ENCODE data around the gene NMUR1.

The NMUR1 gene

GRCh38 chr2:231554327-231554726 is 24.1 kb upstream of the NMUR1 start:
- DNase-seq (ENCODE audit: low read depth) = no peak

- no peak for DNase-seq (ENCODE audit: low read depth)
Observed at GRCh38 chr2:231552752-231553151, 22.5 kb upstream of the NMUR1 start.

DNA sequence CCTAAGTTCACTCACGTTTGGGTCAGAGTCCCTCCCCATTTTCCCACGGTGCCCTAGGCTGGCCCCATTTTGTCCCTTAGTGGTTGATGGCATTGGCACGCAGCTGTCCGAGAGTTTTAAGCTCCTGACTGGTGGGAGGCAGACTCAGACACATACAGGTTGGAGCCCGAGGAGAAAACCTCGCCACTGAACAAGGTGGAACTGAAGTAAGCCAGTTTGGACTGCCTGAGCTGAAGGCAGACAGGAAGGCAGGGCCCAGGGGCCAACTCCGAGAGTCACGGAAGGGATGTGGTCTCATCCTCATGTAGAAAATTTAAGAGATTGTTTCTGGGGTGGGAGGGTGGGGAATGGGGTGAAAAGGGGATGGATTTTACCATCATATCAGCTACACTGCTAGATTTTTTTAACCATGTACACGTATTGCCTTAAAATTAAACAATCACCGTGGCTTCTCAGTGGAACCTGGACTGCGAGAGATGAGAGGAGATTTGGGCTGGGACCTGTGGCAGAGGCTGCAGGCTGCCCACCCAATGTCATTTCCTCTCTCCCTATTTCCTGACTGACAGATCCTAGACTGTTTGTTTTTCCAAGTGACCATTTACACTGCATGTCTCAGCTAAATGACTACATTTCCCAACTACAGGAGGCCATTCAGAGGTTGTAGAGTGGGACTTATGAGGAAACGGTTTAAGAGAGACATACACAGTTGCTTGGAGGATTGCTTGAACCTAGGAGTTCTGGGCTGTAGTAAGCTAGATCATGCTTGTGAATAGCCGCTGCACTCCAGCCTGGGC is 19.4 kb upstream of the NMUR1 start:
- no peak for DNase-seq (ENCODE audit: low read depth)

GRCh38 chr2:231548752-231549151 is 18.5 kb upstream of the NMUR1 start:
- no peak for DNase-seq (ENCODE audit: low read depth)

DNA sequence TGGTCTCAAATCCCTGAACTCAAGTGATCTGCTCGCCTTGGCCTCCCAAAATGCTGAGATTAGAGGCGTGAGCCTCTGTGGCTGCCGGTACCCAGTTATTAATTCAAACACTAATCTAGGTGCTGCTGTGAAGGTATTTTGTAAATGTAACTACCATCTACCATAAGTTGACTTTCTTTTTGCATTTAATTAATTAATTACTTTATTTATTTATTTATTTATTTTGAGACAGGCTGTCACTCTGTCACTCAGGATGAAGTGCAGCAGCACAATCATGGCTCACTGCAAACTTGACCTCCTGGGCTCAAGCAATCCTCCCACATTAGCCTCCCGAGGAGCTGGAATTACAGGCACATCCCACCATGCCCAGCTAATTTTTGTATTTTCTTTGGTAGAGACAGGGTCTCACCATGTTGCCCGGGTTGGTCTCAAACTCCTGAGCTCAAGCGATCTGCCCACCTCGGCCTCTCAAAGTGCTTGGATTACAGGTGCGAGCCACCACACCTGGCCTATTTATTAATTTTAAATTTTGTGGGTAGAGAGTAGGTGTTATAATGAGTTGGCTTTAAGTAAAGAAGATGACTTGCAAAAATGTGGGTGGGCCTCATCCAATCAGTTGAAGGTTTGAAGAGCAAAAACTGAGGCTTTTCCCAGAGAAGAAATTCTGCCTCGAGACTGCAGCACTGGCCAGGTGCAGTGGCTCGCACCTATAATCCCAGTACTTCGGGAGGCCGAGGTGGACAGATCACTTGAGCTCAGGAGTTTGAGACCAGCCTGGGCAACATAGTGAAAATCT is 17.3 kb upstream of the NMUR1 start:
- DNase-seq (ENCODE audit: low read depth) = no peak

GRCh38 chr2:231546014-231546715 is 15.9 kb upstream of the NMUR1 start:
- no peak for DNase-seq (ENCODE audit: low read depth)

DNA sequence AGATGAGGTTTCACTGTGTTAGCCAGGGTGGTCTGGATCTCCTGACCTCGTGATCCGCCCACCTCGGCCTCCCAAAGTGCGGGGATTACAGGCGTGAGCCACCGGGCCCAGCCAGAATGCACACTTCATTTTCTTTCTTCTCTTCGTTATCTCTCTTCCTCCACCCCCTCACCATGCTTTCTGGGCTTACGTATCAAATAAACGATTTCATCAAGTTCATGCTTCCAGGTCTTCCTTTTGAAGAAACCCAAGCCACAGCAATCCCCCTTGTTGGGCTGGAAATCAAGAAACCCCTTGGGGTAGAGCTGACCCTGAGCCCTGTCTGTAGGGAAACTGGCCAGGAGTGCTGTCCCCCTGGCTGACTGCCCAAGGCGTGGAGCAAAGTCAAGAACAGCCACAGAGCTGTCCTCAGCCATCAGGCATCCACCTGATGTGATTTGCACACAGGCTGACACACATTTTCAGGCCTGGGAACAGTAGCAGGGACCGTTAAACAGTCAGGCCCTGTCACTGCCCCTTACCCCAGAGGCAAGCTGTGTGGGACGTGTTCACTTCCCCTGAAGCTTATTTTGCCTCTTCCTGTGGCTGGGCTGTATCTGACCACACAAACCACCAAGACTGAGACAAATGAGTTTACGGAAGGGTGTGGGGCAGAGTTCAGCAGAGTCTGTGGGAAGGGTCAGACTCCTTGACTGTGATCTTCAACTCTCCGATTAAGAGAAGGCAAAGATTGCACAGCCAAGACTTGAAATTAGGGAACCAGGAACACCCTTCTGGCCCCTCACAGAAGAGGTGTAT is 15.1 kb upstream of the NMUR1 start:
- DNase-seq (ENCODE audit: low read depth) = no peak

DNA sequence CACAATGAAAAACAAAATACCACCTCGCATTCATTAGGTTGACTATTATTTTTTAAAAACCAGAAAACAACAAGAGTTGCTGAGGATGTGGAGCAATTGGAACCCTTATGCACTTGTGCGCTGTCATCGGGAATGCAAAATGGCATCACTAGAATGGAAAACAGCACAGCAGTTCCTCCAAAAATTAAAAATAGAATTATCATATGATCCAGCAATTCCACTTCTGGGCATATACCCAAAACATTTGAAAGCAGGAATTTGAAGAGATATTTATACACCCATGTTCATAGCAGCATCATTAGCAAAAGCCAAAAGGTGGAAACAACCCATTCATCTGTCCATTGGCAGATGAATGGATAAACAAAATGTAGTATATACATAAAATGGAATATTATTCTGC is 11.9 kb upstream of the NMUR1 start:
- no peak for DNase-seq (ENCODE audit: low read depth)

DNA sequence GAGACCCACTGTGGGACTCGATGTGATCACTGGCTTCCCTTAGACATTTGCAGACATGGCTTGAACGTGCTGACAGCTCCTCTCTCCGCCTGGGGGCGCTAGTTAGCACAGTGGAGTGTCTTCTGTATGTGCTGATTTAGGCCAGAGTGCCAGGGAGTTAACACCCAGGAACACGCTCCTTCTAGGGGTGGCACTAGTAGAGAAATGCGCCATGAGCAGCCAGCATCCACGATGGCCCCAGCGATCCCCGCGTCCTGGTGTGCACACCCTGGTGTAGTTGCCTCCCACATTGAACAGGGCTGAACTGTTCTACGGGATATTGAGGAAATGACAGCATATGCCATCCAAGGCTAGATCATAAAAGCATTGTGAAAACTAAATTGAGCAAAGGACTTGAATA is 11.4 kb upstream of the NMUR1 start:
- no peak for DNase-seq (ENCODE audit: low read depth)

GRCh38 chr2:231539991-231540390 is 9.7 kb upstream of the NMUR1 start:
- DNase-seq (ENCODE audit: low read depth) = no peak

DNA sequence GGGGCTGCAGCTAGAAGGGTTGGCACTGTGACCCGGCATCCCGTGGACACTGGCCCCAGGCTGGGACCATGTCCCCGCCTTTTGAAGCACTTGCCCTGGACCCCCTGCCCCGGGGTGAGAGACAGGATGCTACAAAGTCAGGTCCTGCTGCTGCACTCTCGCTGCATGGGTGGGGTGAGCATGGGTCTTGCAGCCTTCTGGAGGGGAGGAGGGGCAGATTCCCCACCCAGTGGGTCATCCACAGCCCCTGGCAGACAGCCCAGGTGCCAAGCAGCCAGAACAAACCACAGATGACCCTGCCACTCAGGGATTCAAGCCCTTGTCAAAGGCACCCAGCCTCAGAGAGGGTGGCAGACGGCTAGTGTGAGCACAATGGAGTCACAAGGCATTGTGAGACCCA is 5.7 kb upstream of the NMUR1 start:
- no peak for DNase-seq (ENCODE audit: low read depth)

DNA sequence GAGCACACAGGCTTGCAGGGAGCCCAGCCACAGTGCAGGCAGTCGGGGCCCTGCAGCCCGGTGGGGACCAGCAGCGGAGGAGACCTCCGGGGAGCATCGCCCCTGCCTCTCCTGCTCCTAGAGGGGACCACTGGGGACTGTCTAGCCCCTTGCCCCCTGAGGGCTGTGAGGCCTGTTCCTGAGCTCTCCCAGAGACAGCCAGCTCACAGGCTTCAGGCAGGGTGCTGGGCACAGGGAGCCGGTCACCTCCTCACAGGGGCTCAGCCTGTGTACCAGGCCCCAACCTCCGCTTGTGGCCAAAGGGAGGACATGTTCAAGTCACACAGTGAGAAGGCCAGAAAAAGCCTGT is 3.5 kb upstream of the NMUR1 start:
- DNase-seq (ENCODE audit: low read depth) = no peak

DNA sequence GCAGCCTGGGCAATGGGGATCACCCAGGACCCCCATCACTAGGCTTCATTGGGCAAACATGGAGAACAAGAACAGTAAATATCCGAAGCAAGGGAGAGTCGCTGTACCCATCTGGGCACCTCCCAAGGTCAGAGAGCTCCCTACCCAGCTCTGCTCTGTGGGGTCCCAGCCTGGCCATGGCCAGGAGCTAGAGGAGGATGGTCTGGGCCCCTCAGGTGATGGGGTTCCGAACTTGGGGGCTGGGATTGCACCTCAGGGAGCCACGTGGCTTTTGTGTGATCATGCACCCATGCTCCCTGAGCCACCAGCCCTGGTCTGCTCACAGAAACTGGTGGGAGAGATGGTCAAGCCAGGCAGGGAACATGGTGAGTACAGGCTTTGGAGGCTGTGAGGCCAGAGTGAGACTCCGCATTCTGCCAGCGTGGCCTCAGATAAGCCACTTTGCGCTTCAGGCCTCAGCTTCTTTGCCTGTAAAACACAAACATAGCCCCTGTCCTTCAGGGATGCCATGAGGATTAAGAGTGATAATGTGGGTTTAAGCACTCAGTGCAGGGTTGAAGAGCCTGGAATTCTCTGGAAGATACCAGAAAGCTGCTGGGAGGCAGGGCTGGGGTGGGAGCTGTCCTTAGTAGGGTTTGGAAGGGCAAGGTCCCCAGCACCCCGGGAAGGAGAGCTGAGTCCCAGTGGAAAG is 3.0 kb upstream of the NMUR1 start:
- no peak for DNase-seq (ENCODE audit: low read depth)

- no peak for DNase-seq (ENCODE audit: low read depth)
Observed at GRCh38 chr2:231532756-231533035, 2.5 kb upstream of the NMUR1 start.

DNA sequence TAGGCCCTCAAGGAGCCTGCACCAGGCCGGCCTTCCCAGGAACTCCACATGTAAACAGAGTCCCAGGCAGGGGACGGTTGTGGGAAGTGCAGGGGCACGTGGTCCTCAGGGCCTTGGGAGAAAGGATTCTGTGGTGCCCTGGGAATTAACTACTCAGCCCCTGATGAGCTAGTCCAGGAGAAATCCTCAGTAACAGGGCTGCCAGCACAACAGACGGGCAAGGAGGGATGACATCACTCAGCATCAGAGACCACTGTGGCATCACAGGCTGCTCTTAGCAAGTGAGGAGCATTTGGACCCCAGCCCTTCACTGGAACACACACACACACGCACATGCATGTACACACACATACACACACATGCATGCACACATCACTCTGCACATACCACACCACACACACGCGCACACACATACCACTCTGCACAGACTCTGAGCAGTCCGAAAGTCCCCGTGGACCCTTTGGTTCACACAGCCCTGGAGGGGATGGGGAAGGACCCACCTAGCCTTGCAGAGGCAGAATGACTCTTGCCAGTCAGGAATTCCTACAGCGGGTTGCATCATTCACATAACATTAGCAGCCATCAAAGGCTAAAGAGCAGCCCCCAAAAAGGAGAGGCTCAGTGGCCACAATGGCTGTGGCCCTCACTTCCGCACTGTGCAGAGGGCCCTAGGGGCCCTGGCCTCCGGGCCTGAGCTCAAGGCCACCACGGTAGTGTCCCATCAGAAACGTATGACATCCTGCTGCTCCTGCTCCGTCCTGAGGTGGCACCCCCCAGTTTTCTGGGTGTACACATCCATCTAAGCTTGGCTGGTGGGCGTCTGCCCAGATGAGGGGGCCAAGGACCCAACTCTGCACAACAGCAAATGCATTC is 1.9 kb upstream of the NMUR1 start:
- no peak for DNase-seq (ENCODE audit: low read depth)

GRCh38 chr2:231531466-231531865 is 1.2 kb upstream of the NMUR1 start:
- no peak for DNase-seq (ENCODE audit: low read depth)

DNA sequence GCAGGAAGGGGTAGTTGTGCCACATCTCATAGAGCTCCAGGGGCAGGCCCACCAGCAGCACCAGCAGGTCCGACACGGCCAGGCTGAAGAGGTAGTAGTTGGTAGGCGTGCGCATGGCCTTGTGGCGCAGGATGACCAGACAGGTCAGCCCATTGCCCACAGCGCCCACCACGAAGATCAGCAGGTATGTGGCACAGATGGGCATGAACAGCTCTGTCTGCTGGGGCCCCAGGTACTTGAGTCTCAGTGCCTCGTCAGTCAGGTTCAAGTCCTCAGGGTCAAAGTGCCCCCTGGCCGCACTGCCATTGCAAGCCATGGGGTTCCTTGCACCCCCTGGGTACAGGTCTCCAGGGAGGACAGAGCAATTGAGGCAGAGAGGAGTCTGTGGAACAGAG is 1.6 kb downstream of the NMUR1 start:
- DNase-seq (ENCODE audit: low read depth) = no peak

GRCh38 chr2:231527955-231528635 is 2.1 kb downstream of the NMUR1 start:
- no peak for DNase-seq (ENCODE audit: low read depth)

- no peak for DNase-seq (ENCODE audit: low read depth)
Observed at GRCh38 chr2:231527091-231527395, 3.2 kb downstream of the NMUR1 start.

DNA sequence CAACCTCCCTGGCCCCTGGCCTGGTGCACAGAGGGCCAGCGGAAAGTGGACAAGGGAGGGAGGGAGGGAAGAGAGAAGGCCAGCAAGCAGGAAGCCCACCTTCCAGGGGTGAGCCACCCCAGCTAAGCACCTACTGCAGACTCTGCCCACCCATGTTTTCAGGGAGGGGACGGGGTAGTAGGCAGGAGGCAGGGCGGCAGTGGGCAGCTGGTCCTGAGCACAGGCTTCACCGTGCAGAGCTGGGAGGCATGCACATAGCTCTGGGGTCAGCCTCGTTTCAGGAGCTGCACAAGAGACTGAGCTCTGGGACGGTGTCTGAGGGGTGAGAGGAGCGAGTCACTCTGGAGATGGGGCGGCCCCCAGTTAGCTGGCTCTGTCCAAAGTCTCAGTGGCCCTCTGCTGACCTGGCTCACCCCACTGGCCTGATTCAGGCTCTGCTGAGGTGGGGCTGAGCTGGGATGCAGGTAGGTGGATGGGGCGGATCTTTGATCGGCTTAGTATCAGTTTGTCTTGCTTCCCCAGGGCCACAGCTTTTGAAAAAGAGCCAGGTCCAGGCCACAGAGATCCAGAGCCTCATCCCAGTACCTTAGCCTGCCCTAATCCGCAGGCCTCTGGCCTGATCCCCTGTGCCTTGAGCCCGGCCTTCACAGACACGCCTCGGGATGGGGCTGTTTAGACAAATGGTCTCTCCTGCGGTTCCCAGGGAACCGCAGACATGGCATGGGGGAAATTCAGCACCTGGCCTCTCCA is 3.7 kb downstream of the NMUR1 start:
- no peak for DNase-seq (ENCODE audit: low read depth)

All from HS-27A (cell line).